GM06990 (cell line): ENCODE measurements around the gene ANKMY1.

Source experiments
- DNase-seq: peaks from one replicate; pipeline ENCODE4 v3.0.0-alpha.2; 2011; ENCODE audit not compliant: insufficient read length; ENCODE audit errors: extremely low read depth
- H3K27me3 ChIP-seq: replicated peaks from 2 replicates; pipeline ENCODE4 v1.6.0; 2011; ENCODE audit warnings: low read length; ENCODE audit not compliant: control insufficient read depth, insufficient read depth
- H3K36me3 ChIP-seq: 2 replicates; pipeline ENCODE4 v1.5.1; 2011; ENCODE audit warnings: low read length; ENCODE audit not compliant: control insufficient read depth, insufficient read depth
- H3K4me3 ChIP-seq: replicated peaks from 2 replicates; pipeline ENCODE4 v1.5.1; 2011; ENCODE audit warnings: low read depth, mild to moderate bottlenecking, control low read depth, low read length
- TF ChIP-seq, protein P1 (sequence below): IDR thresholded peaks from 2 replicates; pipeline ENCODE4 v1.5.1; 2011; ENCODE audit warnings: low read length, control low read depth, mild to moderate bottlenecking, inconsistent platforms; ENCODE audit not compliant: insufficient read depth, poor library complexity, severe bottlenecking

Gene ANKMY1

DNA sequence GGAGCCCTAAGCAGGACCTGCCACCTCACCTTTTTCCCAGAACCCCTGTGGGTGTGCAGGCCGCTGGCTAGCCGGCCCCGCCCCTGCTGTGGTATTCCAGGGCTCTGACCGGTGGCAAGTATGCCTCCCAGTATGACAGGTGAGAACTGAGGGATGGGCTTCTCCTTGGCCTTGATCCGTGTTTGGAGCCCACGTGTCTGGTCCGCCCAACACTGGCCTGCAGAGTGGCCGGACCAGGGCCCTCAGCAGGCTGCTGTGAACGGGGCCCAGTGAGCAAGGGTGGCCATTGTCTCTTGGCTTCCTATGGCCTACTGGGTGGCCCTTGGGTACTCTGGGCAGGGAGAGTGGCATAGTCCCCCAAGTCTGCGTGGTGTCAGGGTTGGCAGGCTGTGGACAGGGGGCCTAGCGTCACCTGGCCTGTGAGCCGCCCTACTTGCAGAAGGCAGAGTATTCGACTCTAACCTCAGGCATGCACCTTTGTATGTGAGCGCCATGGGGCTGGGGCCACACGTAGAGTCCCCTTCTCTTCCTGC is 12.3 kb upstream of the ANKMY1 start:
- Histone ChIP-seq H3K36me3 (peaks cover 11% of the 10 kb centered on the region), H3K4me3 (peak overlapping the region; percentile 62)
- no peak for DNase-seq

DNA sequence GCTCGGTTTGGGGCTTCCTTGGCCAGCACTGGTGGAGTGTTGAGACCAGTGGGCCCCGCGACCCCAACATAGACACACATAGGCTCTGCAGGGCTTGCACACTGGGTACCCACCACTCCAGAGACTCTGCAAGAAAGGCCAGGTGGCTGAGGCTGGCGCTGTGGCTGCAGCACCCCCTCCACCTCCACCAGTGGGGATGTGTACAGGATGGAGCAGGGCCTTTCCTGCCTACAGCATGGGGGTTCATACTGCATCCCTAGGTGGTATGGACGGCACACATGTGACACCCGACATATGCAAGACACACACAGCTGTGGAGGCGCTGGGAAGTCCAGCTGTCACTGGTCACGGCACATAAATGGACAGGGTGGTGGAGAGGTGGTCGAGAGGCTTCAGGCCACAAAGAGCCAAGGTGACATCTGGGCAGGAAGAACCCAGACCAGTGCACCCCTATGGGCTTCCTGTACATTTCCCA is 11.8 kb upstream of the ANKMY1 start:
- Histone ChIP-seq H3K36me3 (peaks cover 6% of the 10 kb centered on the region), H3K4me3 (peak overlapping the region; percentile 62), H3K27me3 (no peaks in the 10 kb centered on the region)
- DNase-seq = no peak
- TF ChIP-seq, protein P1, sequence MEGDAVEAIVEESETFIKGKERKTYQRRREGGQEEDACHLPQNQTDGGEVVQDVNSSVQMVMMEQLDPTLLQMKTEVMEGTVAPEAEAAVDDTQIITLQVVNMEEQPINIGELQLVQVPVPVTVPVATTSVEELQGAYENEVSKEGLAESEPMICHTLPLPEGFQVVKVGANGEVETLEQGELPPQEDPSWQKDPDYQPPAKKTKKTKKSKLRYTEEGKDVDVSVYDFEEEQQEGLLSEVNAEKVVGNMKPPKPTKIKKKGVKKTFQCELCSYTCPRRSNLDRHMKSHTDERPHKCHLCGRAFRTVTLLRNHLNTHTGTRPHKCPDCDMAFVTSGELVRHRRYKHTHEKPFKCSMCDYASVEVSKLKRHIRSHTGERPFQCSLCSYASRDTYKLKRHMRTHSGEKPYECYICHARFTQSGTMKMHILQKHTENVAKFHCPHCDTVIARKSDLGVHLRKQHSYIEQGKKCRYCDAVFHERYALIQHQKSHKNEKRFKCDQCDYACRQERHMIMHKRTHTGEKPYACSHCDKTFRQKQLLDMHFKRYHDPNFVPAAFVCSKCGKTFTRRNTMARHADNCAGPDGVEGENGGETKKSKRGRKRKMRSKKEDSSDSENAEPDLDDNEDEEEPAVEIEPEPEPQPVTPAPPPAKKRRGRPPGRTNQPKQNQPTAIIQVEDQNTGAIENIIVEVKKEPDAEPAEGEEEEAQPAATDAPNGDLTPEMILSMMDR = no peak

More for the DNA sequence above, 12.3 kb upstream of the ANKMY1 start:
- no peaks in the 10 kb centered on the region for H3K27me3 ChIP-seq
- TF ChIP-seq, protein P1 = no peak

DNA sequence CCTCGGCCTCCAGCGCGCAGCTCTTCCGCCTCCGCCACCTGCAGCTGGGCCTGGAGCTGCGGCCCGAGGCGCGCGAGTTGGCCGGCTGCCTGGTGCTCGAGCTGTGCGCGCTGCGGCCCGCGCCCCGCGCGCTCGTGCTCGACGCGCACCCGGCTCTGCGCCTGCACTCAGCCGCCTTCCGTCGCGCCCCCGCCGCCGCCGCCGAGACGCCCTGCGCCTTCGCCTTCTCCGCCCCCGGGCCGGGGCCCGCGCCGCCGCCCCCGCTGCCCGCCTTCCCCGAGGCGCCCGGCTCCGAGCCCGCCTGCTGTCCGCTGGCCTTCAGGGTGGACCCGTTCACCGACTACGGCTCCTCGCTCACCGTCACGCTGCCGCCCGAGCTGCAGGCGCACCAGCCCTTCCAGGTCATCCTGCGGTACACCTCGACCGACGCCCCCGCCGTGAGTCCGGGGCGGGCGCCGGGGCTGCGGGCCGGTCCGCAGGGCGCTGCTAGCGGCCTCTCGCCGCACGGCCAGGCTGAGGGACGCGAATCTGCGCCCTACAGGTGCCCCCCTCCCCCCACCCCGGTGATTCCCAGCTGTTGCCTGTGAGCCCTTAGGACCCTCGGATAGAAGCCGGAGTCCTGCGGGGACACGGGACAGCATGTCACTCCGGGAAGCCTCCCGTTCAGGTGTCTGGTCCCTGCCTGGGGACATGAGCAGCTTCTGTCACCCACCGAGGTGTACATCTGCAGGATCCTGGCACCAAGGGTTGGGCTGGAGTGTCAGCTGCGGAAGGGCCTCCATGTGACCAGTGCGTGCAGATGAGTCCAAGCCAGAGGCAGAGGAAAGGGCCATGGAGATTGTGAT is 11.1 kb upstream of the ANKMY1 start:
- Histone ChIP-seq H3K4me3 (peak overlapping the region; percentile 62), H3K36me3 (peaks cover 2% of the 10 kb centered on the region), H3K27me3 (no peaks in the 10 kb centered on the region)
- peak; percentile 84 for DNase-seq
- TF ChIP-seq, protein P1 = no peak

DNA sequence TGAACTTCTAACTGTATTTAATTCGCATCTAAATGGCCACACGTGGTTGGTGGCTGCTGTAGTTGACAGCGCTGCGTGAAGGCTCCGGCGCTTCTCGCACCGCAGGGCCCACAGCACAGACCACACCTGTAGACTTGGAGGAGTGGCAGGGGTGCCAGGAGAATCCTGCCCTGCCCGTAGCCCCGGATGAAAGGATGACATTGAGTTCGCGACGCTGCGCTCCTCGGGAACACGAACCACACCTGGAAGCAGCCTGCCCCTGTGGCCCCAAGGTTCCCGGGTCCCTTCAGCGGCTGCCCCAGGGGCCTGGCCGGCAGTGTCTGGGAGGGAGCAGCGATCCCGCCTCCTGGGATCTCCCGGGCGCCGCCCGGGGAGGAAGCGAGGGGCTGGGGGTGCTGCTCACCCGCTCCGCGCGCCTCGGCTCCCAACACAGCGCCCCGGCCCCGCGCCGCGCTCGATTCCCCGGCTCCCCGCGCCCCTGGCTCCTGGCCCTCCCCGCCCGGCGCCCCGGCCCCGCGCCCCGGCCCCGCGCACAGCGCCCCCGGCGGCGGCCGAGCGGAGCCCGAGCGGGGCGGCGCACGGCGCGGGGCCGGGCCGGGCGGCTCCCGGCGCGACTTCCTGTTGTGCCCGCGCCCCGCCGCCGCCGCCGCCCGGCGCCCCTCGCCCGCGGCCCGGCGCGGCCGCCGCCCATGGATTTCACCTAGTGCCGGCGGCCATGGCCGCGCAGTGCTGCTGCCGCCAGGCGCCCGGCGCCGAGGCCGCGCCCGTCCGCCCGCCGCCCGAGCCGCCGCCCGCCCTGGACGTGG is 10.3 kb upstream of the ANKMY1 start, which contains the start of gene RNPEPL1:
Gene RNPEPL1 (plus strand): TSS at position 613 of the 806 bp plus-strand sequence. CDS start 103 bp downstream, at position 716.
- DNase-seq = peak; percentile 70
- H3K4me3 ChIP-seq = peak within 1 kb of the TSS; percentile 71
- no peaks in the 10 kb centered on the region for H3K27me3 ChIP-seq
- no peaks in the 10 kb centered on the region; the same call in 1 of the 2 replicates for H3K36me3 ChIP-seq
- TF ChIP-seq, protein P1 = no peak

DNA sequence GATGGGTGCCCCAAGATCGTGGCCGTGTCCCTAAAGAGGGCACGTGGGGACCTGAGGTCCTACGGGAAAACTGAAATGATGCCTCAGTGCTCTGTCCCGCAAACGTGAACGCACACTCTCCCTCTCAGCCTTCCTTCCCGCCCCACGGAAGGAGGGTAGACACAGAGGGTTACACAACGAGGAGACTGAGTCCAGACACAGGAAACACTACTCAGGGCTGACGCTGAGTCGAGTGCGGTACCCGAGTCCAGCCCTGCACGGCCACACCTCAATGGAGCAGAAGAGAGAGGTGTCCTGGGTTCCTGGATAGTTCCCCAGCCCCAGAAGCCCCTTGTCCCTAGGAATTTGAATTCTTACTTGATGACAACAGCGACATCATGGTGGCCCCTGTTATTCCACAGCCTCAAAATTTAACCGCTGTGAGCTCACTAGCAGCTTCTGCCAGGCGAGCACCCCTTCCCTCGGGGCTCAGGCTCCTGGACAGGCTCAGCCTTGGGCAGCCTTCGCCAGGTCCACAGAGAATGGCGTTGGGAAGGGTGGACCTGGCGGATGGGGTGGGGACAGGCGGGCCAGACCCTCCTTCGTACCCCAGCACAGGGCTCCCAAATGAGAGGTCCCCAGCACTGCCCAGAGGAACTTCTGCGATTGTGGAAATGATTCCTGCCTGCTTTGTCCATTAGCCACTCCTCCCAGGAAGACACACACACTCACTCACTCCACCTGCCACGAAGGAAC is 9.5 kb upstream of the ANKMY1 start:
- H3K4me3 ChIP-seq = peak overlapping the region; percentile 71
- no peaks in the 10 kb centered on the region for H3K27me3 ChIP-seq
- no peaks in the 10 kb centered on the region; the same call in 1 of the 2 replicates for H3K36me3 ChIP-seq
- TF ChIP-seq, protein P1 = no peak
- no peak for DNase-seq
